Body of pancreas (tissue), 4 donors: ENCODE data around the gene SRRD. TPM values are rescaled to one million over a fixed set of nuclear protein-coding genes. Genes with fewer than 3 reads are reported as not detected.

Experiments
- ATAC-seq: fragments of 150-250 bp; one replicate; pipeline ENCODE4 v1.9.1; 2016
- DNase-seq, 4 donors: peaks; one replicate each; pipeline ENCODE4 v3.0.0-alpha.2; 2019
- H3K27ac ChIP-seq, 4 donors: fragments of 200-600 bp; sonication (generic); 1 replicate in 3 of 4; 2 replicates in 1 of 4; pipeline versions ENCODE4 v1.5.1 to v1.6.1; 2016 to 2019; ENCODE audit warnings: mild to moderate bottlenecking in 1 of 4, mixed read lengths in 1 of 4, moderate library complexity in 1 of 4
- H3K27me3 ChIP-seq, 2 donors: fragments of 200-600 bp; sonication (generic); one replicate each; pipeline ENCODE4 v1.6.0; 2016; ENCODE audit warnings: mild to moderate bottlenecking in 1 of 2
- H3K36me3 ChIP-seq, 2 donors: fragments of 200-600 bp; sonication (generic); replicated peaks in 1 of 2; 2 replicates each; pipeline ENCODE4 v1.5.1; 2016; ENCODE audit warnings: low read depth in 2 of 2; ENCODE audit not compliant: insufficient read depth in 1 of 2
- H3K4me1 ChIP-seq: fragments of 200-600 bp; sonication (generic); one replicate; pipeline ENCODE4 v1.6.0; 2016
- H3K4me3 ChIP-seq, 2 donors: fragments of 200-600 bp; sonication (generic); 1 replicate in 1 of 2; 2 replicates in 1 of 2; pipeline ENCODE4 v1.5.1; 2016 to 2019
- H3K9me3 ChIP-seq, 3 donors: fragments of 200-600 bp; sonication (generic); 1 replicate in 2 of 3; 2 replicates in 1 of 3; pipeline ENCODE4 v1.5.1; 2016
- POLR2A ChIP-seq, 3 donors: fragments of 450-650 bp; IDR thresholded peaks; one replicate each; pipeline ENCODE4 v1.6.1; 2016; ENCODE audit warnings: antibody characterized with exemption in 3 of 3, mild to moderate bottlenecking in 2 of 3
- WGBS, 2 donors: methylation state at CpG; one replicate each; pipeline ENCODE4 v1.1.5; 2017; 5-methylcytosine and 5-hydroxymethylcytosine counted together
- intact Hi-C: fragments of 100-400 bp; cut with DNase I; formaldehyde crosslinking; loops from one replicate; pipeline ENCODE4 v1.15.1; 2023
- total RNA-seq, 2 donors: library from RNA; depleted of rRNA; stranded (reverse); fragments of >200 nt; gene quantifications; one replicate each; pipeline ENCODE4 v1.1.0, GENCODE V29; 2016
- TF ChIP-seq, protein P1 (sequence below), 7 experiments: fragments of 450-650 bp in 4 of 7; fragments of 200-600 bp in 3 of 7; sonication (generic) in 3 of 7; IDR thresholded peaks; one replicate each; pipeline ENCODE4 v1.5.1; 2016 to 2019; ENCODE audit warnings: antibody characterized with exemption in 7 of 7

The SRRD gene
- total RNA-seq, 2 donors from 2014 or later, result 5.3 to 7.5 TPM

DNA sequence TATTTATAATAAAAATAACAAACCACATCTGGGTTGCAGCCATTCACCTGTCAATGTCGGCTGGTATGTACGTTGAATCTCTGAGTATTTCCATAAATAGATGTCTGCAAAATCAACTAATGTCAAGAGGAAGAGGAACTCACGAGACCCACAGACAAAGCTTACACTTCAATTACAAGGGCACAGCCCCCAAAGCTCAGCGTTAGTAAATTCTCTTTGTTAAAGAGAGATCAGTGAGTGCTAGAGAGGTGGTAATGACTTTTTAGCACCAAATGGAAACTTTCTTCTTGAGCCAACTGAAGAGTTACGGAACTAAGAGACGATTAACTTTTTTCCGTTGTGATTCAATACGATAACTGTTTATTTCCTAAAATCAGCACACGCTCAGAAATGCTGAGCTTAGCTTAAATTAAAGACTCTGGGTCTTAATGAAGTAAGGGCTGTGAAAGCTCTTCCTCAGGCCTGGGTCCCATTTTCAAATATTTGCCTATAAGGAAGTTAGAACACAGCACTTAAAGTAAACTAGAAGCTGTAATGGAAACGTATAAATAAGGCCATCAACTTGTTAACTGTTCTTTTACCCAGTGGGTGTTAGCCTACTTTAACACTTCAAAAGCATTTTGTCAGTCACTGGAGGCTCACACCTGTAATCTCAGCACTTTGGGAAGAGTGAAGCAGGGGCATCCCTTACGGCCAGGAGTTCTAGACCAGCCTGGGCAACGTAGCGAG lies 51.4 kb downstream of the SRRD start:
- no peak overlapping the region for H3K4me3 ChIP-seq
- DNase-seq, result no peak
- intact Hi-C loops, result no loop called here
- no peaks in the 10 kb centered on the region for H3K9me3 ChIP-seq
- ATAC-seq, result no peak
- WGBS, 2 donors, result 32 to 48% methylated on average over 13 of the region's 13 CpGs
- TF ChIP-seq, protein P1, sequence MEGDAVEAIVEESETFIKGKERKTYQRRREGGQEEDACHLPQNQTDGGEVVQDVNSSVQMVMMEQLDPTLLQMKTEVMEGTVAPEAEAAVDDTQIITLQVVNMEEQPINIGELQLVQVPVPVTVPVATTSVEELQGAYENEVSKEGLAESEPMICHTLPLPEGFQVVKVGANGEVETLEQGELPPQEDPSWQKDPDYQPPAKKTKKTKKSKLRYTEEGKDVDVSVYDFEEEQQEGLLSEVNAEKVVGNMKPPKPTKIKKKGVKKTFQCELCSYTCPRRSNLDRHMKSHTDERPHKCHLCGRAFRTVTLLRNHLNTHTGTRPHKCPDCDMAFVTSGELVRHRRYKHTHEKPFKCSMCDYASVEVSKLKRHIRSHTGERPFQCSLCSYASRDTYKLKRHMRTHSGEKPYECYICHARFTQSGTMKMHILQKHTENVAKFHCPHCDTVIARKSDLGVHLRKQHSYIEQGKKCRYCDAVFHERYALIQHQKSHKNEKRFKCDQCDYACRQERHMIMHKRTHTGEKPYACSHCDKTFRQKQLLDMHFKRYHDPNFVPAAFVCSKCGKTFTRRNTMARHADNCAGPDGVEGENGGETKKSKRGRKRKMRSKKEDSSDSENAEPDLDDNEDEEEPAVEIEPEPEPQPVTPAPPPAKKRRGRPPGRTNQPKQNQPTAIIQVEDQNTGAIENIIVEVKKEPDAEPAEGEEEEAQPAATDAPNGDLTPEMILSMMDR (IDR thresholded peaks at IDR 0.05), result no peak
- TF ChIP-seq POLR2A (IDR thresholded peaks at IDR 0.05), result no peak
- H3K4me1 ChIP-seq, result peaks cover 59% of the 10 kb centered on the region
- H3K27ac ChIP-seq, result peak overlapping the region in 2 of 4 donors; percentile 38 to 80
- peaks cover 4 to 23% of the 10 kb centered on the region in 2 donors for H3K36me3 ChIP-seq
- no peaks in the 10 kb centered on the region for H3K27me3 ChIP-seq

- intact Hi-C loops, result no loop called here
- ATAC-seq (no peak), DNase-seq (no peak)
- Histone ChIP-seq H3K4me3 (no peak overlapping the region), H3K27ac (peak overlapping the region in 1 of 4 donors; percentile 80), H3K27me3 (no peaks in the 10 kb centered on the region), H3K36me3 (peaks cover 4 to 26% of the 10 kb centered on the region in 2 donors), H3K4me1 (peaks cover 54% of the 10 kb centered on the region), H3K9me3 (no peaks in the 10 kb centered on the region)
- 81 to 84% methylated on average over 3 of the region's 3 CpGs for whole genome bisulfite sequencing, 2 donors
- no peak for TF ChIP-seq POLR2A (IDR thresholded peaks at IDR 0.05)
- TF ChIP-seq, protein P1 (IDR thresholded peaks at IDR 0.05), result no peak
Observed at GRCh38 chr22:26535603-26535908, 51.9 kb downstream of the SRRD start.

DNA sequence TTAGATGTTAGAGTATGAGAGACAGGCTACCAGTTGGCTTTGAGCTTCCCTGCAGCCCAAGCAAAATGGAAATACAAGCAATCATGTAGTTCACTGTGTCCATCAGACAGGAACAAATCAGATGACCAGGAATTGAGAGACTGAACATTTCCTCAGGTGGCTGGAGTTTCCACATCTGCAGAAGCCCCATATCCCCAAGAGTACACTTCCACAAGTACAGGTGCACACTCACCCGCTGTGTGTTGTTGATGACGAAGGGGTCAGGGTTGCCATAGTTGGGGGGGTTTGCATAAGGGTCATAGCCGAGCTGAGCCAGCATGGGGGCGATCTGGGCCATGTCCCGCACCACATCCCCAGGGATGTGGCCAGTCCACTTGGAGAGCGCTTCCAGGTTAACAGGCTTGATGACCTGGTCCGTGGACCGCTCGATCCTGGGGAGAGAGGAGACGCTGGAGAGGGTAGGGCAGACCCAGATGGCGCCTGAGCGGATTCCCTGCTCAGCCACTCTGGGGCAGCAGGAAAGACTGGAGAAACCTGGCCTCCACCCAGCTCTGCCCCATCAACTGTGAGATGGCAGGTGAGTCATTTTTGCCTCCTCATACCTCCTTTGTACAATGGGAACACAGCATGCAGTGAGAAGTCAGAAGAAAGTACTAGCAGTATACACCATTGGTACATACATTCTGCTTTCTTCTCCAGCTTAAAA lies 52.5 kb downstream of the SRRD start:
- TF ChIP-seq POLR2A (IDR thresholded peaks at IDR 0.05), result no peak
- TF ChIP-seq, protein P1 (IDR thresholded peaks at IDR 0.05), result no peak
- DNase-seq (peak; percentile 66 to 82 (median 72)), ATAC-seq (peak; percentile 66)
- no peaks in the 10 kb centered on the region for H3K9me3 ChIP-seq
- peaks cover 49% of the 10 kb centered on the region for H3K4me1 ChIP-seq
- H3K27ac ChIP-seq, result peak overlapping the region in 3 of 4 donors; percentile 37 to 80 (median 42)
- intact Hi-C loops, result no loop called here
- WGBS, 2 donors, result 62 to 74% methylated on average over 5 to 12 of the region's 12 CpGs
- no peaks in the 10 kb centered on the region for H3K27me3 ChIP-seq
- H3K36me3 ChIP-seq, result peaks cover 4 to 27% of the 10 kb centered on the region in 2 donors
- no peak overlapping the region for H3K4me3 ChIP-seq

DNA sequence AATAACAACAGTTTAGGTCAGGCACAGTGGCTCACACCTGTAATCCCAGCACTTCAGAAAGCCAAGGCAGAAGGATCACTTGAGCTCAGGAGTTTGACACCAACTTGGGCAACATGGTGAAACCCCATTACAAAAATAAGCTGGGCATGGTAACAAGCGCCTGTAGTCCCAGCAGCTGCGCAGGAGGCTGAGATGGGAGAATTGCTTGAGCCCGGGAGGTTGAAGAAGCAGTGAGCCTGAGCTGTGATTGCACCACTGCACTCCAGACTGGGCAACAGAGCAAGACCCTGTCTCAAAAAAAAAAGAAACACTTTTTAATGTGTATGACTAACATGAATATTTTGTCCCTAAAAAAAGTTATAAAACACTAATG lies 53.1 kb downstream of the SRRD start:
- H3K4me1 ChIP-seq, result peaks cover 49% of the 10 kb centered on the region
- no peak overlapping the region for H3K4me3 ChIP-seq
- TF ChIP-seq, protein P1 (IDR thresholded peaks at IDR 0.05), result no peak
- no peak for TF ChIP-seq POLR2A (IDR thresholded peaks at IDR 0.05)
- ATAC-seq (no peak), DNase-seq (no peak)
- H3K27me3 ChIP-seq, result no peaks in the 10 kb centered on the region
- H3K9me3 ChIP-seq, result no peaks in the 10 kb centered on the region
- peak overlapping the region in 3 of 4 donors; percentile 37 to 80 (median 42) for H3K27ac ChIP-seq
- intact Hi-C loops, result no loop called here
- WGBS, 2 donors, result 90 to 94% methylated on average over 3 of the region's 3 CpGs
- peaks cover 4 to 25% of the 10 kb centered on the region in 2 donors for H3K36me3 ChIP-seq
